ENCODE results near the gene CD37. TPM values are rescaled to one million over a fixed set of nuclear protein-coding genes. Genes with fewer than 3 reads are reported as not detected.
"Not testable (repeated sequence)": the region's sequence is repeated elsewhere in the genome, so short reads cannot be mapped to it uniquely, and the experiment has no call there.

The CD37 gene
- 229 and 231 TPM in 2 replicates for total RNA-seq

- intact Hi-C loops (cut with micrococcal nuclease) = loop anchor here (1.0 kb wide), 1 partner anchor 28 kb away; the partner anchor contains the start of gene DKKL1
These were observed at the start of gene CD37 for GRCh38 chr19:49335071-49335783. Gene CD37, plus strand, starts transcription at chr19:49335406. Its CDS starts 135 bp downstream, at chr19:49335541.

GRCh38 chr19:49287141-49287770, 48.0 kb upstream of the CD37 start:
- intact Hi-C loops (cut with micrococcal nuclease) = no loop called here

DNA sequence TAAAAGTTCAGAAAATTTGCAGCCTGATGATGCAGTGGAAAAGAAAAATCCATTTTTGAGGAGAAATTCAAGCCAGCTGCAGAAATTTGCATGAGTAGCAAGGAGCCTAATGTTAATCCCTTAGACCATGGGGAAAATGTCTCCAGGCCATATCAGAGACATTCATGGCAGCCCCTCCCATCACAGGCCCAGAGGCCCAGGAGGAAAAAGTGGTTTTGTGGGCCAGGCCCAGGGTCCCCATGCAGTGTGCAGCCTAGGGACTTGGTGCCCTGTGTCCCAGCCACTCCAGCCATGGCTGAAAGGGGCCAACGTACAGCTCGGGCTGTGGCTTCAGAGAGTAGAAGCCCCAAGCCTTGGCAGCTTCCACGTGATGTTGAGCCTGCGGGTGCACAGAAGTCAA, 47.0 kb upstream of the CD37 start:
- intact Hi-C loops (cut with micrococcal nuclease) = not testable (repeated sequence)

DNA sequence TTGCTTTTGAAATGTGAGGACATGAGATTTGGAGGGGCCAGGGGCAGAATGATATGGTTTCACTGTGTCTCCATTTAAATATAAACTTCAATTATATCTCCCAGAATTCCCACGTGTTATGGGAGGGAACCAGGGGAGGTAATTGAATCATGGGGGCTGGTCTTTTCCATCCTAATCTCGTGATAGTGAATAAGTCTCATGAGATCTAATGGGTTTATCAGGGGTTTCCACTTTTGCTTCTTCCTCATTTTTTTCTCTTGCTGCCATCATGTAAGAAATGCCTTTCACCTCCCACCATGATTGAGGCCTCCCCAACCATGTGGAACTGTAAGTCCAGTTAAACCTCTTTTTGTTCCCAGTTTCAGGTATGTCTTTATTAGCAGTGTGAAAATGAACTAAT, 45.9 kb upstream of the CD37 start:
- intact Hi-C loops (cut with micrococcal nuclease) = not testable (repeated sequence)

DNA sequence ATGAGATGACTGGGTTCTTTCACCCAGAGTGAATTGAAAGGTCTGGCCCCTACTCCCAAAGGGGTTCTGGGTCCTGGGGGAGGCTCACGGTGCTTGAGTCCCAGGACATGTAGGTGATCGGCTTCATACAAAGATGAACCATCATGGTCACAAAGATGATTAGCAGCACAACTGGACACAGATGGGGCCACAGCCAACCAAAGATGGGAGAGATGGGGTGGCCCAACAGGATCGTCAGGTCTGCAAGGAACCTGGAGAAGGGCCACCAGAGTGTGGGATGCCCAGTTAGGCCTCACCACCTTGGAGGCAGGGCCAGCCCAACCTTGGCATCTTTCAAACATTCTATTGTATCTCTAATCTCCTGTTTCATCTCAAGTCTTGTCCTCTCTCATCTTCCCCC, 44.7 kb upstream of the CD37 start:
- intact Hi-C loops (cut with micrococcal nuclease) = no loop called here

DNA sequence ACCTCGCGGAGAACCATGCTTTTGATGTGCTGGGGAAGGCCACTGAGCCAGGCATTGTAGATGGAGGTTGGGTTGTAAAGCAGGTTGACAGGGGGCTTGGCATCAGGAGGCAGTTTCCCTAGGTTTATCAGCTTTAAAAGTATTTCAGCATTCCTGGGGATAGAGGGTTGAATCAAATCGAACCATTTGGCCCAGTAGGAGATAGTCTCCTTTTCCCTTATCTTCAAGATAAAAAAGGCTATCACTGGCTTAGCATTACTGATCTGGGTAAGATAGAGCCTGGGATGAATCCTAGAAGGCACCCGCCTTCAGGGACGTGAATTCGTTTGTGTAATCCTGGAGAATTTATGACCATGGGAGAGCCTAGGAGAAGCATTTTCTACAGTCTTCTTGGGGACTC, 40.8 kb upstream of the CD37 start:
- intact Hi-C loops (cut with micrococcal nuclease) = no loop called here

- intact Hi-C loops (cut with micrococcal nuclease) = no loop called here
These were observed 39.9 kb upstream of the CD37 start for GRCh38 chr19:49295208-49295880.

- intact Hi-C loops (cut with micrococcal nuclease) = no loop called here
These were observed 37.8 kb upstream of the CD37 start for GRCh38 chr19:49297403-49297802.

DNA sequence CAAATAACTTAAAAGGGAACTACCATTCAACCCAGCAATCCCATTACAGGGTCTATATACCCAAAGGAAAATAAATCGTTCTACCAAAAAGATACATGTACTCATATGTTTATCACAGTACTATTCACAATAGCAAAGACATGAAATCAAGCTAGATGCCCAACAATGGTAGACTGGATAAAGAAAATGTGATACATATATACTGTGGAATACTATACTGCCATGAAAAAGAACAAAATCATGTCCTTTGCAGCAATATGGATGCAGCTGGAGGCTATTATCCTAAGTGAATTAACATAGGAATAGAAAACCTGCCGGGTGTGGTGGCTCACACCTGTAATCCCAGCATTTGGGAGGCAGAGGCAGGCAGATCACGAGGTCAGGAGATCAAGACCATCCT, 36.6 kb upstream of the CD37 start:
- intact Hi-C loops (cut with micrococcal nuclease) = not testable (repeated sequence)

GRCh38 chr19:49301165-49301865, 33.9 kb upstream of the CD37 start:
- intact Hi-C loops (cut with micrococcal nuclease) = loop anchor here (1.0 to 2.0 kb wide), 4 partner anchors 27 to 75 kb away; partner anchors contain the start of genes DKKL1 and TEAD2

- intact Hi-C loops (cut with micrococcal nuclease) = loop anchor here (1.0 to 2.0 kb wide), 4 partner anchors 26 to 76 kb away; partner anchors contain the start of genes DKKL1 and TEAD2
These were observed 33.3 kb upstream of the CD37 start for GRCh38 chr19:49301866-49302252.

DNA sequence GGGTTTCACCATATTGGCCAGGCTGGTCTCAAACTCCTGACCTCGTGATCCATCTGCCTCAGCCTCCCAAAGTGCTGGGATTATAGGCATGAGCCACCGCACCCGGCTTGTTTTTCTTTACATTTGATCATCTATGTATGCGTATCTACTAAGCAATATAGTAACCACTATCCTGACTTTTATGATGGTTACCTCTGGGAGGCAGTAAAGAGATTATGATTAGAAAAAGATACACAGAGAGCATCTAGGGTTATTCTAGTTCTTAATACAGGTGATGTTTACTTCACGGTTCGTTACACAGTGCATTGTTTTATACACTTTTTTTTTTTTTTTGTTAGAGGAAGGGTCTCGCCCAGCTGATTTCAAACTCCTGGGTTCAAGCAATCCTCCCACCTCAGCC, 28.5 kb upstream of the CD37 start:
- intact Hi-C loops (cut with micrococcal nuclease) = not testable (repeated sequence)

DNA sequence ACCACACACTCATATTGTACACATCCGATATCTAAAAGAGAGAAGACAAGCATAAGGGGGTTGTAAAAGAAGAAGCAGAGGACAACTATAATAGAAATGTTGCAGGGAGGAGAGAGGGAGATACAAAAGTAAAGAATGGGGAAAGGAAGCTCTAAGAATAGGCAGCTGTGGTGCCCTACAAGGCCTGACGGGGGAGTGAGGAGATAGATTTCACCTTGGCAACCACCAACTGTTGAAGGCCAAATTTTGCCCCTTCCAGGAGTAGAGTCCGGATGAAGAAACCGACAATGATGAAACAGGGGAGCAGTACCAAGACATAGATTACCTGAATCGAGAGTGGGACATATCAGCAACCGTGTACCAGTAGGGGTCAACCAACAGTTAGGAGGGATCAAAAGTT, 26.1 kb upstream of the CD37 start:
- intact Hi-C loops (cut with micrococcal nuclease) = no loop called here

- intact Hi-C loops (cut with micrococcal nuclease) = no loop called here
These were observed 20.1 kb upstream of the CD37 start for GRCh38 chr19:49315111-49315510.

GRCh38 chr19:49316284-49316683, 18.9 kb upstream of the CD37 start:
- intact Hi-C loops (cut with micrococcal nuclease) = no loop called here

GRCh38 chr19:49318296-49318695, 16.9 kb upstream of the CD37 start:
- intact Hi-C loops (cut with micrococcal nuclease) = no loop called here

GRCh38 chr19:49324801-49325576, 10.2 kb upstream of the CD37 start, which contains the start of gene SLC6A16:
Gene SLC6A16, minus strand, starts transcription at chr19:49325191. Its CDS starts 13,844 bp downstream, at chr19:49311347.
- intact Hi-C loops (cut with micrococcal nuclease) = no loop called here

DNA sequence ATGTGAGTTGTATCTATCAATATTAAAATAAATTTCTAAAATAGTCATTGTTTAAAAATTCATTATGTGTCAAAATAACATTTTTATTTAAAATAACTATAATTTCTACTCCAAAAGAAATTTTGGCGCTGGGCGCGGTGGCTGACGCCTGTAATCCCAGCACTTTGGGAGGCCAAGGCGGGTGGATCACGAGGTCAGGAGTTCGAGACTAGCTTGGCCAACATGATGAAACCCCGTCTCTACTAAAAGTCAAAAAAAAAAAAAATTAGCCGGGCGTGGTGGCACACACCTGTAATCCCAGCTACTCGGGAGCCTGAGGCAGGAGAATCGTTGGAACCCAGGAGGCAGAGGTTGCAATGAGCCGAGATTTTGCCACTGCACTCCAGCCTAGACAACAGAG, 9.4 kb upstream of the CD37 start:
- intact Hi-C loops (cut with micrococcal nuclease) = not testable (repeated sequence)

DNA sequence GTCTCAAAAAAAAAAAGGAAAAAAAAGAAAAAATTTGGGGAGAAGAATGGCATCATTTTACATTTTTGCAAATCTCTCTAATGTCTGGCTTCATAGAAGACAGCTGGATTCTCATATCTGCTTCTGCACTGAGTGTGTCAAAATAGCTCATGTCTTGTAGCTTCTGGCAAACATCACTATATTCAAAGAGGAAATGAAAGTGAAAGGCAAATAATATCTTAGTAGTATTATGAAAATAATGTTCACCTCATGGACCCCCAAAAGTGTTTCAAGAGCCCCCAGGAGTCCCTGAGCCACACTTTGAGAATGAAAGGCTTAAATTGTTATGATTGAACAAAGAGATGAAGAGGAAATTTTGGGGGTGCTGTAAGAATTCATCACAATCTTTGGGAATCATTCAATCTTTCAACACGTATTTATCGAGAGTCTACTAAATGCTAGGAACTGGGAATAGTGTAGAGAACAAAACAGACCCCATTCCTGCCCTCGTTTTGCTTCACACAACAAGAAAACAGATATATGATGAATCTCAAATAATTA, 9.0 kb upstream of the CD37 start:
- intact Hi-C loops (cut with micrococcal nuclease) = no loop called here

DNA sequence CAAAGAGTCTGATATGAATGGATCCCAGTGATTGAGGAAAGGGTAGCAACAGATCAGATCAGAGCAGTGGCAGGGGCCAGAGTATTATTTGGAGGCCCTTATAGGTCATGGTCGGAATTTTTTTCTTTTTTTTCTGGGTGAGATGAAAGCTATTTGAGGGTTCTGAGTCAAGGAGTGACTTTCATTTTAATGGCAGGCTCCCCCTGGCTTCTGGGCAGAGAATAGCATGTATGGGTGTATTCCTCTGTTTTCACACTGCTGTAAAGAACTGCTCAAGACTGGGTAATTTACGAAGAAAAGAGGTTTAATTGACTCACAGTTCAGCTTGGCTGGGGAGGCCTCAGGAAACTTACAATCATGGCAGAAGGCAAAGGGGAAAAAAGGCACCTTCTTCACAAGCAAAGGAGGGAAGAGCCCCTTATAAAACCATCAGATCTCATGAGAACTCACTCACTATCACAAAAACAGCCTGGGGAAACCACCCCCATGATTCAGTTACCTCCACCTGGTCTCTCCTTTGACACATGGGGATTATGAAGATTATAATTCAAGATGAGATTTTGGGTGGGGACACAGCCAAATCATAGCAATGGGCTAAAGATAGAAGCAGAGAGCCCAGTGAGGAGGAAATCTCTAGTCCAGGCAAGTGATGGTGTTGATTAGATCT, 7.2 kb upstream of the CD37 start:
- intact Hi-C loops (cut with micrococcal nuclease) = loop anchor here (1.0 kb wide), 3 partner anchors 27 to 102 kb away; no protein-coding TSS in a partner anchor
